Gastrocnemius medialis (tissue), 4 donors: ENCODE data around the gene TMEM101. TPM values are rescaled to one million over a fixed set of nuclear protein-coding genes. Genes with fewer than 3 reads are reported as not detected.
A peak's percentile ranks its signal among the peaks of the same experiment; 100 is the strongest.

ENCODE experiments used
- ATAC-seq, 2 donors: fragments of 150-250 bp; one replicate each; pipeline ENCODE4 v1.9.1; 2016
- DNase-seq, 2 donors: peaks; one replicate each; pipeline ENCODE4 v3.0.0-alpha.2; 2019
- H3K27ac ChIP-seq, 4 donors: fragments of 200-600 bp; sonication (generic); 1 replicate in 1 of 4; 2 replicates in 3 of 4; pipeline ENCODE4 v1.5.1; 2016 to 2018; ENCODE audit warnings: mild to moderate bottlenecking in 2 of 4, moderate library complexity in 1 of 4
- H3K27me3 ChIP-seq, 3 donors: fragments of 200-600 bp; sonication (generic) in 2 of 3; 1 replicate in 1 of 3; 2 replicates in 2 of 3; pipeline versions ENCODE4 v1.5.1 to v1.6.0; 2016 to 2019; ENCODE audit warnings: mild to moderate bottlenecking in 1 of 3, moderate library complexity in 1 of 3
- H3K36me3 ChIP-seq, 2 donors: fragments of 200-600 bp; sonication (generic) in 1 of 2; one replicate each; pipeline ENCODE4 v1.5.1; 2017 to 2018
- H3K4me1 ChIP-seq, 2 donors: fragments of 200-600 bp; sonication (generic) in 1 of 2; one replicate each; pipeline ENCODE4 v1.5.1; 2016 to 2017; ENCODE audit warnings: mild to moderate bottlenecking in 2 of 2
- H3K4me3 ChIP-seq, 4 donors: fragments of 200-600 bp; sonication (generic) in 3 of 4; 1 replicate in 1 of 4; 2 replicates in 3 of 4; pipeline ENCODE4 v1.5.1; 2016 to 2019; ENCODE audit warnings: mild to moderate bottlenecking in 2 of 4
- H3K9me3 ChIP-seq, 3 donors: fragments of 200-600 bp; sonication (generic) in 2 of 3; 1 replicate in 1 of 3; 2 replicates in 2 of 3; pipeline ENCODE4 v1.5.1; 2016 to 2019
- CTCF ChIP-seq, 5 experiments: fragments of 450-650 bp in 3 of 5; fragments of 200-600 bp in 2 of 5; sonication (generic) in 2 of 5; IDR thresholded peaks in 4 of 5; conservative IDR thresholded peaks in 1 of 5; 1 replicate in 4 of 5; 2 replicates in 1 of 5; pipeline ENCODE4 v1.5.1; 2016 to 2019; ENCODE audit warnings: antibody characterized with exemption in 5 of 5, mild to moderate bottlenecking in 3 of 5, moderate library complexity in 3 of 5
- POLR2A ChIP-seq, 2 donors: fragments of 450-650 bp; IDR thresholded peaks; one replicate each; pipeline ENCODE4 v1.6.1; 2017; ENCODE audit warnings: antibody characterized with exemption in 2 of 2, mild to moderate bottlenecking in 2 of 2, moderate library complexity in 2 of 2
- in situ Hi-C, 4 donors: fragments of 200-750 bp; cut with MboI; loops; one replicate each; pipeline versions ENCODE4 v1.15.0 to v1.8.0; 2017; ENCODE audit warnings: low sequenced_read_pairs in 4 of 4
- intact Hi-C: fragments of 100-400 bp; cut with DNase I; formaldehyde crosslinking; loops from one replicate; pipeline ENCODE4 v1.15.1; 2023; ENCODE audit warnings: low total_unique reads
- total RNA-seq, 4 donors: library from RNA; depleted of rRNA; stranded (reverse); fragments of >200 nt; gene quantifications; one replicate each; pipeline versions ENCODE4 v1.1.0 to v1.2.3, GENCODE V29; 2016

TMEM101 gene
- total RNA-seq, 4 donors from 2014 or later, result 28.8 to 38.3 (median 36.4) TPM

DNA sequence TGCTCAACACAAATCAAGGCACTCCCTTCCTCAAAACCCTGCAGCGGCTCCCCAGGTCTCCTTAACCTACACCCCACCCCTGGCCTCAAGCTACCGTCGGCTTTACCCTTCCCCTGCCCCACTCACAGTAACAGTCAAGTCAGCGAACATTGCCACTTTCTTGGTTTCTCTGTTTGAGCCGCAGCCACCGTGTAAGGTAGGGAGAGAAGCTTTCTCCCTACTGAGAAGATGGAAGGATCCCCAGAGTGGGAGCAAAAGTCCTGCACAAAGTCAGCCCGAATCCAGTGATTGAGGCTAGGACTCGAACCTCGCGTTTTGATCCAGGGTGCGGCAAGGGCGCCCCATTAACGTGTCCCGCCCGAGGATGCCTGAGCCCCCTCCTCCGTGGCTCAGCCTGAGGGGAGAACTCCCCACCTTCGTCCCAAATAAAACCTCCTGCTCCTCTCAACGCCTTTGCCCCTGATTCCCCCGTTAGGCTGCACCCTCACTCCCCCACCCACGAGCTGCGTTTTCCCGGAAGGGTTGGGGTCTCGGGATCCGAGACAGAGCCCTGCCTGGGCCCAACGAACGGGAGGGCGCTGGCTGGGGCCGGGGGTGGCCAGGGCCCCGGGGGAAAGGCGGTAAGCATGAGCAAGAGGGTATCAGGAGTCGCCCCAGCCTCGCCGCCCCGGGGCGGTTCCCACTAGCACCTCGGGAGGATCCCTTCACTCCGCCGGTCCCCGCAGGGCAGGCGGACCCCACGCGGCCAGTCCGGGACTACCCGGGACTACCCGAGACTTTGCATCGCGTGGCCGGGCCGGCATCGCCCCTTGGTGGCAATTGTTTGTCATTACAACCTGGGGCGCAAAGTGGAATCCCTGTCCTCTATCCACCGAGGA is 20.3 kb downstream of the TMEM101 start:
- ATAC-seq, result peak; percentile 81 to 86
- in situ Hi-C loops, result loop anchor here (5.0 to 10.0 kb wide), 2 partner anchors 50 to 52 kb away; partner anchors contain the start of gene PPY (in 4 of the 4)

GRCh38 chr17:43992641-43993040 is 22.1 kb downstream of the TMEM101 start:
- Histone ChIP-seq H3K27ac (no peak overlapping the region), H3K4me1 (peaks cover 7 to 8% of the 10 kb centered on the region in 2 donors), H3K27me3 (peaks cover 6 to 9% (median 9%) of the 10 kb centered on the region in 3 donors), H3K36me3 (no peaks in the 10 kb centered on the region), H3K9me3 (no peaks in the 10 kb centered on the region), H3K4me3 (no peak overlapping the region)
- no peak for ATAC-seq
- in situ Hi-C loops (loop anchor here (5.0 to 10.0 kb wide), 2 partner anchors 48 to 50 kb away; partner anchors contain the start of gene PPY (in 4 of the 4)), intact Hi-C loops (no loop called here)
- DNase-seq, result no peak
- no peak for TF ChIP-seq POLR2A (IDR thresholded peaks at IDR 0.05)
- TF ChIP-seq CTCF (IDR thresholded peaks at IDR 0.05 in 4 of 5, conservative IDR thresholded peaks at IDR 0.05 in 1 of 5), result no peak

More for the DNA sequence above, 20.3 kb downstream of the TMEM101 start:
- Histone ChIP-seq H3K4me1 (peaks cover 3 to 8% of the 10 kb centered on the region in 2 donors), H3K36me3 (no peaks in the 10 kb centered on the region), H3K27ac (no peak overlapping the region), H3K27me3 (peaks cover 6 to 9% (median 9%) of the 10 kb centered on the region in 3 donors), H3K4me3 (peak overlapping the region; percentile 18 to 46 (median 35)), H3K9me3 (no peaks in the 10 kb centered on the region)
- DNase-seq, result peak; percentile 34 to 44
- intact Hi-C loops, result loop anchor here (1.0 kb wide), 2 partner anchors 50 to 84 kb away; no protein-coding TSS in a partner anchor
- no peak for TF ChIP-seq POLR2A (IDR thresholded peaks at IDR 0.05)
- peak; percentile 81 to 91 (median 88) for TF ChIP-seq CTCF (IDR thresholded peaks at IDR 0.05 in 4 of 5, conservative IDR thresholded peaks at IDR 0.05 in 1 of 5)

DNA sequence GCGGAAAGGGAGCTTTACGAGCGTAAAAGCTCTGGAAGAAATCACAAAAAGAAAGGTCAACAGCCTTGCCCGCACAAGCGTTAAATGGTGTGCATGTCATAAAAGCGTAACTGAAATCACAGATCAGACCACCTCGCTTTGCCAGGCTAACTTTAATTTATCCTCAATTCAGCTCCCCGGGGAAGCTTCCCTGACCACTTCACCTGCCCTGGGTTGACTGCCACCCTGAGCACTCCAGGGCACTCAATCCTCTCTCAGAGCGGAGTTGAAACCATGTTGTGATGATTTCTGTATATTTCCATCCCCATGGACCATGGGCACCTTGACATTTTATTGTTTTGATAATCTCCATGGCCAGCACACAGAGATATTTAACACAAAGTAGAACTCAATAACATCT is 26.5 kb downstream of the TMEM101 start:
- ATAC-seq (no peak), DNase-seq (no peak)
- H3K4me3 ChIP-seq, result no peak overlapping the region
- intact Hi-C loops (no loop called here), in situ Hi-C loops (no loop called here)
- H3K27ac ChIP-seq, result no peak overlapping the region
- H3K27me3 ChIP-seq, result peaks cover under 1 to 14% (median 8%) of the 10 kb centered on the region in 3 donors
- no peaks in the 10 kb centered on the region for H3K36me3 ChIP-seq
- H3K9me3 ChIP-seq, result no peaks in the 10 kb centered on the region
- peaks cover 15 to 20% of the 10 kb centered on the region in 2 donors for H3K4me1 ChIP-seq
- no peak for TF ChIP-seq CTCF (IDR thresholded peaks at IDR 0.05 in 4 of 5, conservative IDR thresholded peaks at IDR 0.05 in 1 of 5)
- TF ChIP-seq POLR2A (IDR thresholded peaks at IDR 0.05), result no peak

GRCh38 chr17:43987131-43988021 is 27.4 kb downstream of the TMEM101 start:
- H3K4me1 ChIP-seq, result peaks cover 15 to 20% of the 10 kb centered on the region in 2 donors
- H3K27me3 ChIP-seq, result peaks cover 8 to 22% (median 14%) of the 10 kb centered on the region in 3 donors
- in situ Hi-C loops (no loop called here), intact Hi-C loops (no loop called here)
- no peaks in the 10 kb centered on the region for H3K36me3 ChIP-seq
- no peak for DNase-seq
- no peaks in the 10 kb centered on the region for H3K9me3 ChIP-seq
- no peak overlapping the region for H3K4me3 ChIP-seq
- peak overlapping the region in 2 of 4 donors; percentile 5 to 64 for H3K27ac ChIP-seq
- ATAC-seq, result peak; percentile 39 to 81
- TF ChIP-seq CTCF (IDR thresholded peaks at IDR 0.05 in 4 of 5, conservative IDR thresholded peaks at IDR 0.05 in 1 of 5) (no peak), POLR2A (IDR thresholded peaks at IDR 0.05) (no peak)
